Right forelimb (tissue), 1 donor: Measurements from ENCODE around the gene FLVCR2.

ENCODE experiments used
- DNase-seq: peaks from one replicate; pipeline ENCODE4 v3.0.0-alpha.2; 2018

Gene FLVCR2, protein sequence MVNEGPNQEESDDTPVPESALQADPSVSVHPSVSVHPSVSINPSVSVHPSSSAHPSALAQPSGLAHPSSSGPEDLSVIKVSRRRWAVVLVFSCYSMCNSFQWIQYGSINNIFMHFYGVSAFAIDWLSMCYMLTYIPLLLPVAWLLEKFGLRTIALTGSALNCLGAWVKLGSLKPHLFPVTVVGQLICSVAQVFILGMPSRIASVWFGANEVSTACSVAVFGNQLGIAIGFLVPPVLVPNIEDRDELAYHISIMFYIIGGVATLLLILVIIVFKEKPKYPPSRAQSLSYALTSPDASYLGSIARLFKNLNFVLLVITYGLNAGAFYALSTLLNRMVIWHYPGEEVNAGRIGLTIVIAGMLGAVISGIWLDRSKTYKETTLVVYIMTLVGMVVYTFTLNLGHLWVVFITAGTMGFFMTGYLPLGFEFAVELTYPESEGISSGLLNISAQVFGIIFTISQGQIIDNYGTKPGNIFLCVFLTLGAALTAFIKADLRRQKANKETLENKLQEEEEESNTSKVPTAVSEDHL

DNA sequence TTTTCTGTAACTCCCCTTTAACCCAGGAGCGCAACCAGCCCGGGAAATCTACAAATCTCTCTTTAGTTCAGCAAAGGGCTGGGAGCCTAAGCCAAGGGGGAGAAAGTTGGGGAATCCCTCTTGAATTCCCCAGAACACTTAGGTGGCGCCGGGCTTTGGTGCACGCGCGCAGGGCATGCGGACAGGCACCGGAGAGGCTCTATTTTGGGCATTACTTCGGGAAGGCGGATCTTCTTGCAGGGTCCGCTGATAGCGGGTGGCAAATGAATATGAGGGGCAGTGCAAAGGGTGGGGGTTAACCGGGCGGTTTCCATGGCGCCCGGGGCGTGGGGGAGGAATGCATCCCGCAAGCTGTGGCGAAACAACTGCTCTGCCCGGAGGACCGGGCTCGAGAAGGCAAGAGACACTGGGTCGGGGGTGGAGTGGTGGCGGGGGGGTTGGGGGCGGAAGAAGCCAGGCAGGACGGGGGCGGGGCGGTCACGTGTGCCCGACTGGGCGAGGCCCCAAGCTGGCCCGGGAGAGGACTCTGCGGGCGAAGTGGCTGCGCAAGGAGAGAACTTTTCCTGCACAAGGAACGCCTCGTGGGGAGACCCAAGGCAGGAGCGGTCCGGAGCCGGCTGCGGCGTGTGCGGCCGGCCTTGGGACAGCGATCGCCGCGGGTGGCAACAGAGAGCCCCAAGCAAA lies at the start of gene FLVCR2:
FLVCR2 (plus strand) TSS at position 519 of the 684 bp plus-strand sequence. CDS start 353 bp downstream, outside the sequence.
- DNase-seq = peak; percentile 86

DNA sequence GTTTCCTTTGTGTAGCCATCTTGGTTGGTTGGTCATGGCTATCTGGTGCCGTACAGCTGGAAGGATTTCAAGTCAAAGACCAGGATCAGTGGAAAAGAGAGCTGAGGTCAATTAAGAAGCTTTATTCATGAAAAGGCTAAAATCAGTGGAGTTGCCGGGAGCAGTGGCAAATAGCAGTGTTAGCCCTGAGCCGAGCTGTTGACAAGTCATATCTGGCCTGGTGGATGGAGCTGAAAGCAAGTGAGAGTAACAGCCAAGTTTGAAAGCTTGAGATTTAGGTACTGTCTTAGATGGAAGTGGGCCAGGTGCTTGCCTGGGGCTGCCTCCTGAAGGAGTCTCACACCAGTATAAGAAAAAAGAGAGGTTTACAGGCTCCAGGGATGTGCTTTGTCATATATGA lies 47.2 kb upstream of the FLVCR2 start:
- no peak for DNase-seq

DNA sequence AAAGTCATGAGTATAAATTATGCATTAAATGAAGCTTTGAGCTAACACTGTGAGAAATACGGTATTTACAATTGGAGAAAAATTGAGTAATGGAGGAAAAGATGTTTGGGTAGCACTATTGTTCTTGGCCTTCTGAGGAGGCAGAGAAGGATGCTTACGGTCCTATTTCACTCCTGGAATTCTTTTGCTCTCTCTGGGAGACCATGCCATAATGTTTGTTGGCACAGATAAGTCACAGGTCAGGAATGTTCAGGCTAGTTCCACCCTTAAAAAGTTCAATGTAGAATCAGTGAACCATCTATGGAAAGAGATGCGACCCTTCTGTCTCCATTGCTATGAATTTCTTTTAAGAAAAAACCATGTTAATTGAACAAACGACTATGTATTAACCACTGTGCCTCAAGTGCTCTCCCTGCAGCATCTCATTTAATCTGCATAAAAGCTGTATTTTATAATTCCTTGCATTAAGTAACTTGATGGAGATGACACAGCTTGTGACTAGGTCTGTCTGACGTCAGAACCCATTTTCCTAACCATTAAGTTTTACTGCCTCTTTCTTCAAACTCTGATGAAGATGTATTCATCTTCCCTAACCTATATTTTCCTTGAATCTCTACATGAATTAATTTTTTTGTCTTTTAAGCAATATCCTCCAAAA lies 46.6 kb upstream of the FLVCR2 start:
- no peak for DNase-seq

DNA sequence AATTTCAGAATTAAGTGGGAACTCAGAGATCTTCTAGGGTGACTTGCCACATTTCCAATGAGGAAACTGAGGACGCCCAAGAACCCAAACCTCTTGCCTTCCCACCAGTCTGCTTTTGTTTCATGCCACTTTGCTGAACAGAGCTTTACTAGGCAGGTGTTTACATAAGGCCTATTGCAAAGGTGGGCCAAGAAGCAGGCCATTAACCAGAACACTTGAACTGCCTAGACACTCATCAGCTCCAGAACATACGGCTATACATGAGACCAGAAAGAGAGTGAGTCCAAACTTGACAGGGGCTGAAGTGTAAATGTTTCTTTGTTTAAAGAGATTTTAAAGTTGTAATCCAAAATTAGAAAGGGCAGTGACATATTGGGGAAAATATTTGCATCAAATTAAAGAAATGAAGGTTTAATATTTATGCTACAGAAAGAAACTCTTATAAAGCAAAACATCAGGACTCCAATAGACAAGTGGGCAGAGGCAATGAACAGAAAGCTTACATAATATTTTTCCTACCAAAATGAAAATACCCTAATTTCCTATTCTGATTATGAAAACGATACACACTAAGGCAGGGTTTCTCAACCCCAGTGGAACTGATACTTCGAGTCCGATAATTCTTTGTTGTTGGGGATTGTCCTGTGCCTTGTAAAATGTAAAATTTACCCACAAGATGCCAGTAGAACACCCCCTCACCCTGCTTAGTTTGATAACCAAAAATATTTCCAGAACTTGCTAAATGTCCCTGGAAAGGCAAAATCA lies 44.4 kb upstream of the FLVCR2 start:
- DNase-seq = no peak

DNA sequence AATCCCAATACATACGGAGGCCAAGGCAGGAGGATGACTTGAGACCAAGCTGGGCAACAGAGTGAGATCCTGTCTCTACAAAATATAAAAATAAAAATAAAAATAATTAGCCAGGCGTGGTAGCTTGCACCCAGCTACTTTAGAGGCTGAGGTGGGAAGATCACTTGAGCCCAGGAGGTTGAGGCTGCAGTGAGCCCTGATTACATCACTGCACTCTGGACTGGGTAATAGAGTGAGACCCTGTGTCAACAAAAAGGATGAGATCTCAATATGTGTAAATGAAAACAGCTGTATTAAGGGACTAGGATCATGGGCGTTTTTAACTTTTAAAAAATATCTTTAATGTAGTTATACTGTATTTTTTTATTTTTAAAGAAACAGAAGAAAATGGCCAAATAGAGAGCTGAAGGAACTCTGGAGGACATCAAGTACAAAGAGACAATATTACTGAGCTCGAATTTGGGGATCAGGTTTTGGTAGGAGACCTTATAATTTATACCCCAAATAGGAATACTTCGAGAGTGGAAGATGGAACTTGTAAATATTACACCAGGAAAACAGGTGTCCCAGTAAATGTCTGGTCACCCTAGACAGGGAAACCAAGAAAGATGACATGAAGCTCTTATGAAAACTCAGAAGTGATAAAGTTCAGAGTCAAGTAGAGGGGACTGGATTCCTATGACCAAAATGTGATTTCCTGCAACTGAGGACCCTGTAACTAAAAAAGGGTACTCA lies 43.1 kb upstream of the FLVCR2 start:
- no peak for DNase-seq

DNA sequence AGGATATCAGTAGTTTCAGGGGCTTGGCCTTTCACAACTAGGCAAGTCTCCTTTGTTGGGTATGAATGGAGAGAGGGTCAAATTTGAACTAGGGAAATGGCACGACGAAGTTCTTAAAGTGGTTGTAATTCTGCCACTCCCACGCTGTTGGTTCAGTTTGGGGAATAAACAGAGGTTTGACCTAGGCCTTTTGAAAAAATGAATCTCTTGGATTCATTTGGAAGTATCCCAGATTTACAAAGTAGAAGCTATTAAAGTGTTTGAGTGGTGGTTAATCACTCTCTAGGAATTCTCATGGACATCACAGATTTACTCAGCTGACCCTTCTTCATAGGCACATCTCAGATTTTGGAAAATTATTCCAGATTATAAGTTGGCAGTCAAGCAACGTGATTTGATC lies 41.3 kb upstream of the FLVCR2 start:
- DNase-seq = no peak

DNA sequence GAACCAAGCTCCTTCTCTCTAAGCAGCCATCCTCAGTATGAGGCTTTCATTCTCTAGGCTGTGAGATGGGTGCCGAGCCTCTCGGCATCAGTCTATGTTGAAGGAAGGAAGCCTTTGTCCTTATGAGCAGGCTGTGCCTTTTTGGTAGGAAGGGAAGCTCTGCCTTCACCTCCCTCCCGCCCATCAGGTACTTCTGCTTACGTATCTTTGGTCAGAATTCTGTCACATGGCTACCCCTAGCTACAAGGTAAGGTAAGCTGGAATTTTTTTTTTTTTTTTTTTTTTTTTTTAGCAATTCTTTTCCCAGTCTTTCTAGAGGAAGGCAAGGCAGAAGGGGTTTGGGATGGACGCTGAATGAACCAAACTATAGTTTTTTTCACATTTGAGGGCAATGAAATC lies 39.3 kb upstream of the FLVCR2 start:
- DNase-seq = no peak

DNA sequence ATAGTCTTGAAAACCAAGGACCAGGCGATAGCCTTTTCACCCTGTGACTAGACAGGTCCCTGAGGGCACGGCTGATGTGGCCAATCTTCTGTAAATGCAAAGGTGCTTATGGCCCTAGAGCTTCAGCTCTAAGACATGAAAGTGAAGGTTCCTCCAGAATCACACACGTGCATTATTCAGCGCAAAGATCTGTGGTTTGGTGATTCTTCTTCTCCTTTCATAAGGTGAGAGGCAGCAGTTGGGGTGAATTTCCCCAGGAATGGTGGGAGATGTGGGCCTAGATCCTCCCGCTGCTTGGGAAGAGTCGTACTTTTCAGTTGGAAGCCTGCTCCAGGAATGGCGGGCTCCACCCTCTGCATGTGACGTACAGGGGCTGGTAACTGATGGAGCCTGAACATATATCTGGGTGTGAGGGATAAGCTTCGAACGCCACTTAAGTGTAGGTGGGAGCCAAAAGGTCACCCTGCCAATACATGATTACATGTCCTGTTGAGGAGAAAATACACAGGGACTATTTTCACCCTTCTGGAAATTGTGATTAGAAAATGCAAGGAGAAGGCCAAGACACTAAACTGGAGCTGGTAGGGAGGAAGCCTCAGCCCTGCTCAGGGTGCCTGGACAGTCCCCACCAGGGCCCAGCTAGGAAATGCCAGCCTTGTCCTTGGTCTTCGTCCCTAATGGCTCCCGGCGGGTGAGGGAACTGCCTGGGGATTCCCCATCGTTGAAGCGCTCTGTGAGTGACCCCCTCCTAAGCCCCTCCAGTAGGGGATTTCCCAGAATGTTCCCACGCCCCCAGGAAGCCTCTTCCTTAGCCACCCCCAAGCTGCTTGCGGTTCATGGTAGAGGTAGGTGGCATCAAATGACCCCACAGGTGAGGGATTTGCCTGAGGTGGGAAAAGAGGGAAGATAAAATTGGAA lies 38.6 kb upstream of the FLVCR2 start:
- DNase-seq = no peak

DNA sequence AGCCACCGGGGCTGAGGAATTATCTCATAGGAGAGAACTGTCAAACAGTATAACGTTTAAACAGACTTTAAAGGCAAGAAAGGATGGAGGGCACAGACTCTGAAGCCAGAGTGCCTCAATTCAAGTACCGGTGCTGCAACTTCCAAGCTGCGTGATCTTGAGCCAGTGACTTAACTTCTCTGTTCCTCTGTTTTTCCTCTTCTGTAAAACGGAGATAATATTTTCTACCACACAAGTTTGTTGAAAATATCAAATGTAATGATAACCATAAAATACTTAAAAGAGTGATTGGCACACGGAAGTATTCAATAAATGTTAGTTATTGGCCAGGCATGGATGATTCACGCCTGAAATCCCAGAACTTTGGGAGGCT lies 38.0 kb upstream of the FLVCR2 start:
- no peak for DNase-seq

DNA sequence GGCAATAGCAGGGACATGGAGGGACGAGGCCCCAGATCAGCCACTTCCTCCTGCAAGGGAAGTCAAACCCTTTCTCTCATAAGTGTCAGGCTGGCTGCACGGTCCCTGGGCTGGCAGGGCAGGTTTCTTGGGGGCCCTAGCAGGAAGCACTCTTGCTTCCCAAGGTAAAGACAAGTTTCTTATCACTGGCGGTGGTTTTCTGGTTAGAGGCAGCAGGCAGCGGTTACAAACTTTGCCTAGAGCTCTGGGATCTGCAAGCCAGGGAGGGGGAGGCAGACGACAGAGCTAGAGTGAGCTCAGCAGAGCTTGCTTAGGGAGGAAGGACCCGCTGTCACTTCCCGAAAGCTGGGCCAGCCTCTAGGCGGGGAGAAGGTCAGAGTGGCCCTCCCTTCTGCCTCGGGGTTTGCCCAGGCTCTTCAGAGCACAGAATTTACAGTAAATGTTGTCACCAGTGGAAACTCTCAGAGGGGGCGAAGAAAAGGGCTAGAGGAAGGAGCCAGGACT lies 35.8 kb upstream of the FLVCR2 start:
- no peak for DNase-seq

DNA sequence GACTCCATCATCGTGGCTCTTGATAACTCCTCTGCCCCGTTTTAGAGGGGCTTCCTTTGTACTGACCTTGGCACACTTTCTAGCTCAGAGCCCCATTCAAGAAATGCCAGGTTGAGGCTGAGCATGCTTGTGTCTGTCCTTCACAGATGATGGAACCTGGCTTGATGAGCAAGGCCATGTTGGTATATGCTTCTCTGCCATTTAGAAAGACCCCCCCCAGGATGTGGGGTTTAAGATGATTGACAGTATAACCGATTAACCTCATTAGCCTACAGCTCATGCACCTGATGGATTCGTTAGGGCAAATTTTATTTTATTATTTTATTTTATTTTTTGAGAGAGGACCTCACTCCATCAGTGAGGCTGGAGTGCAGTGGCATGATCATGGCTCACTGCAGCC lies 35.2 kb upstream of the FLVCR2 start:
- no peak for DNase-seq

DNA sequence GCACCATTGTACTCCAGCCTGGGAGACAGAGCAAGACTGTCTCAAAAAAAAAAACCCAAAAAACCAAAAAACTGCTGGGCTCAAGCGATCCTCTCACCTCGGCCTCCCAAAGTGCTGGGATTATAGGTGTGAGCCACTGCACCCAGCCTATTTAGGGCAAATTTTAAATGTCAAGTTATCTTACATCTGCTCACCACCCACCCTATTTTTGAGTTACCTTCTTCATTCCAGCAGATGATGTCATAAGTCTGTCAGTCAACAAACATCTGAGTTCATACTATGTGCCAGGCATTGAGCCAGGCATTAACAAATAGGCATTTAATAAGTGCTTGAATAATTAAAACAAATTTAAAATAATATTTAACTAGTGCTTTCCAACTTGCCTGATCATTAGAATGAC lies 34.6 kb upstream of the FLVCR2 start:
- no peak for DNase-seq

DNA sequence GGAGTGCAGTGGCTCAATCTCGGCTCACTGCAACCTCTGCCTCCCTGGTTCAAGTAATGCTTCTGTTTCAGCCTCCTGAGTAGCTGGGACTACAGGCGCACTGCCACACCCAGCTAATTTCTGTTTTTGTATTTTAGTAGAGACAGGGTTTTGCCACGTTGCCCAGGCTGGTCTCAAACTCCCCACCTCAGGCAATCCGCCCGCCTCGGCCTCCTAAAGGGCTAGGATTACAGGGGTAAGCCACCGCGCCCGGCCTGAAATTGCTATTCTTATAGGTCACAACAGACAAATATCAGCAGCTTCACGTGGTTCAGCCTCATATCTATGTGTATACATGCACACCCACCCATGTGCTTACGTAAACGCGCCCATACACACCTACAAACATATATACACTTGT lies 32.5 kb upstream of the FLVCR2 start:
- DNase-seq = no peak

DNA sequence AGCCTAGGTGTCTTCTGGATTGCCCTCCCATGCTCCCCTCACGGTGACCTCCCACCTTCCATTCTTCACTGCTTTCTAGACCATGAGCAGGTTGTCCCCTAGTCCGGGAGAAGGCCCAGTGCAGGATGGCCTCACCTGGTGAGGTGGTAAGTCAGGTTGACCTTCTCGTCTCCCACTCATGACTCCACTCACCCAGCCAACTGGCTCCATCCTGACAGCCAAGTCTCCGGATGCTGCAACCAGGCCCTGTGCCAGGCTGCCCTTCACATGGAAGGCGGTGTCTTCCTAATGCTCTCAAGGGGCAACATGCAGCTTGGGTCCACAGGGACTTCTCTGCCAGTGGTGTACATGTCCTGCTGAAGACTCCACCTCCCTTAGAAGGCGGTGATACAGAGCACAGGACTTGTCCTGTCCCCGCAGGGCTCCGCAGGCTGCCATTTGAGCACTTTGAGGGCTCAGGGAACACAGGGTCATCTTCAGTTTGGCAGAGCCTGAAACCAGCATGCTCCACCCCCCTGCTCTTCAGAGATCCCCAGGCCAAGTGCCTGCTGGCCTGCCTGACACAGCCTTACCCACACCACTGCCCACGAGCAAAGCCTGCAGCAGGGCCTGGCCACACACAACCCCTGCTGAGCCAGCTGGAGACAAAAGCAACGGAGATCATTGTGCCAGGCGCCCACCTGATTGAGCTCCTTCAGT lies 30.7 kb upstream of the FLVCR2 start:
- DNase-seq = no peak

DNA sequence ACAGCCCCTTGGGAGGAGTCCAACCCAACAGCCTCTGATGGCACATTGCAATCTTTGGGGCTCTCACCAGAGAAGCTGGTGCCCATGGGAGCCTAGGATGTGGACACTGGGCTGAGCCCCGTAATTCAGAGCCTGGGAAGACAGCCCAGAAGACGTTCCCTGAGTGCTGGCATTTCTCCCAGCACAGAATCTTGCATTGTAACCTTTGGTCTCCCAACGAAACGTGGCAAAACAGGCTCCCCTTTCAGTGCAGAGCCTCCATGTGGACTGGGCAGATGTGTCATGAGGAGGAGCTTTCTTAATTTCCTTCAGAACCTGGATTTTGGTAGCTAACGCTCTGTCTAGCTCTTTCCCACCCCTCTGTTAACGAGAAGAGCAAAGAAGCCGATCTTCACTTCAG lies 29.9 kb upstream of the FLVCR2 start:
- DNase-seq = no peak

DNA sequence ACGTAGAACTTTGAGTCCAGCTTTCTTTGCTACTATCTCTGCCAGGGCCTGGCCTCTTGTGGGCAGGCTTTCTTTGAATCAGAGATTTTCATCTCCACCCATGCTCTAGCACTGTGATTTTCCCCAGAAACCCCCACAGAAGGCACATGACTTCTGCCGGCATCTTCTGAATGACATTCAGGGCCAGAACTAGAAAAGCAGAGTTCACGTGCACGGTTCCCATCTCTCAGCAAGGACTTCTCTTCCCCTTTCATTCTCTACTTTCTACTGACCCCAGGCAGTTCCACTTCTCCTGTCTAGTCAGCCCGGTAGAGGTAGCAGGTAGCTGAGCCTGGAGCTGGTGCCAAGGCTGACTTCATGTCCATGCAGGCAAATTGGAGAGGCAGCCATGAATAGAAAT lies 29.3 kb upstream of the FLVCR2 start:
- DNase-seq = no peak

DNA sequence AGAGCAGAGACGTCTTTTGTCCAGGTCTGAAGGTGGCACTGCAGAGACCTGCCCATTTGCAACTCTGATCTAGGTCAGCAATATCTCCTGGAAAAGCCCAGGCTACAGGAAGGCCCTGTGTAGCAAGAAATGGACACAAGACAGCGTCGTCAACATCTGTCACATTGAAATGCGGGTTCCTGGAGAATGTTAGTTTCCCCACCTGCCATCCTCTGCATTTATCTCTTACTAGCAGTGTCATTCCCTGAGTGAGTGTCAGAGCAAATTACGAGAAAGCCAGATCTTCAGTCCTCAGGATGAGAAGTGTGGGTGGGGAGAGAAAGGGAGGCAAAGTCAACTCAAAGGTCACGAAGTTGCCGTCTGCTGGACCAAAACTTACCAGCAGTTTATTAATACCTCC lies 27.4 kb upstream of the FLVCR2 start:
- no peak for DNase-seq

DNA sequence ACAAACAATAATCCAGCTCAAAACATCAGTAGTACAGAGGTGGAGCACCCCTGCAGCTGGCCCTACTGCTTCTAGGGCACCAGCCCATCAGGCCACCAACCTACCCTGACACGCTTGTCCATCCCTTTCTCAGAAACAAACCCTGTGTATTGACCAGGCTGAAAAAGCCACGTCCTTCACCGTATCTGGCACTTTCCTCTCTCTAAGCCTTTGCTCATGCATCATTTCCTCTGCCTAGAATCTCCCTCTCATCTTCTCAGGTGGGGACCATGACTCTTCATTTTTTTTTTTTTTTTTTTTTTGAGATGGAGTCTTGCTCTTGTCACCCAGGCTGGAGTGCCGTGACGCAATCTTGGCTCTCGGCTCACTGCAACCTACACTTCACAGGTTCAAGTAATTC lies 25.3 kb upstream of the FLVCR2 start:
- DNase-seq = no peak

DNA sequence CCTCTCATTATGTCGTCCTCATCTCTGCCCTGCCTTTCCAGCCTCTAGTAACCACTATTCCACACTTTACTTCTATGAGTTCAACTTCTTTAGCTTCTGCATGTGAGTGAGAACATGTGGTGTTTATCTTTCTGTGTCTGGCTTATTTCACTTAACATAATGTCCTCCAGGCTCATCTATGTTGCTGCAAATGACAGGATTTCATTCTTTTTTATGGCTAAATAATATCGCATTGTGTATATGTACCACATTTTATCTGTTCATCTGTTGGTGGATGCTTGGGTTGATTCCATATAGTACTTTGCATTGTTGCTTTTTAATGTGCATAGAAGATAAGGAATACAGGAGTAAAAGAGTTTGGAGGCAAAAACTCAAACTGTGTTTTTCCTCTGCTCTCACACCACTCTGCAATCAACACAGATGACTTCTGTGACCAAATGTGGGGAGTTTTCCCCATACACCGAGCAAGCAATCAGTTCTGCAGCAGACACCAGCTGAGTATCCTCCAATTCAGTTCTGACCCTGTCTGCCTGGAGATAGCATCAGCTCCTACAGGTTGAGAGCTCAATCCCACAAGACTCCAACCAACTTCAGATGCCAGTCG lies 24.6 kb upstream of the FLVCR2 start:
- no peak for DNase-seq

DNA sequence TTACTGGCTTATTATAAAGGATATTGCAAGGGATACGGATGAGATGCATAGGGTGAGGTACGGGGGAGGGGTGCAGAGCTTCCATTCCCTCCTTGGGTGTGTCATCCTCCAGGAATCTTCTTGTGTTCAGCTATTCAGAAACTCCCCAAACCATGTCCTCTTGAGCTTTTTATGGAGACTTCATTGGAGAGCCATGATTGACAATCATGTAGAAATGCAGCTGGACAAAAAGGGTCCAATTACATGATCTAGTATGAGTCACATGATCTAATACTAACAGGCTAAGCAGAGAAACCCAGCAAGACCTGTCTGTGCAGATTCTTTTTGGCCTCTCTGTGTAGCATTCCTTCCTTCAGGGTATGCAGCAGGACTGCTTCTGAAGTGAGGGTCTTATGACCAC lies 23.9 kb upstream of the FLVCR2 start:
- no peak for DNase-seq
